MM.1S (cell line): ENCODE measurements around the gene ZNF564.
A peak's percentile ranks its signal among the peaks of the same experiment; 100 is the strongest.

ENCODE experiments used
- CTCF ChIP-seq: fragments of 300-600 bp; sonication (generic); IDR thresholded peaks from 2 replicates; pipeline ENCODE4 v1.5.1; 2016; ENCODE audit warnings: antibody characterized with exemption, low read length, mixed read lengths
- EZH2 ChIP-seq: fragments of 300-600 bp; sonication (generic); optimal IDR thresholded peaks from 2 replicates; pipeline ENCODE3; 2017; ENCODE audit warnings: low read depth, mild to moderate bottlenecking, antibody characterized with exemption, low read length, mixed read lengths
- EZH2phosphoT487 ChIP-seq: fragments of 300-600 bp; sonication (generic); IDR thresholded peaks from 2 replicates; pipeline ENCODE4 v1.6.1; 2018; ENCODE audit warnings: antibody characterized with exemption, low read length

GRCh38 chr19:12564016-12564664, 12.9 kb upstream of the ZNF564 start:
- TF ChIP-seq CTCF: peak; percentile 97
- no peak for TF ChIP-seq EZH2phosphoT487
- no peak for TF ChIP-seq EZH2
